ENCODE data around the gene MSL1.

Gene MSL1

DNA sequence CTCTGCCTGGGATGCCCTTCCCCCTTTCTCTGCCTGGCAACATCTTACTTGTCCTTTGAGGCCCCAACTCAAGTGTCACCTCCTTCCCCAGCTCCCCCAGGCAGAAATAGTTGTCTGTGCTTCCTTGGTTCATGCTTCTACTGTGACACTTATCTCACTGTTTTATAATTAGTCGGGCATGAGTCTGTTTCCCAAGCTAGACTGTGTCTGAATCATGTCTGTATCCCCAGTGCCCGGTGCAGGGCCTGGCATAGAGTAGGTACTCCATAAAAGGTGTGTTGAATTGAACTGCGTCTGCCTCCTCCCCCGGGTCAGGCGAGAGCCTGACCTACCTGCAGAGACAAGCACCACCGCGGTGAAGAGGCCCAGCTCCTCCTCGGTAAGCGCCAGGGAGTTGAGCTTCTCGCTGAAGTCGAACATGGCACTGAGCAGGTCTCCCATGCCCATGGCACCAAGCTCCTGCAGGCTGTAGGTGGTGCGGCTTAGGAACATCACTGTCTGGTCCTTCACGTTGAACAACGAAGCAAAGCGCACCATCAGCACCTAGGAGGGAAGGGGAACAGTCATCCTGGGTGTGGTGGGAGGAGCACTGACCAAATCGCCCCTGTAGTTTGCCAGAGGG lies 28.1 kb upstream of the MSL1 start:
- Histone ChIP-seq H3K27me3 (ENCODE audit: insufficient read depth, low read length) (peaks cover 6% of the 10 kb centered on the region; the same call in 1 of the 2 replicates), H3K9me3 (ENCODE audit: insufficient read depth, low read depth, low read length) (no peaks in the 10 kb centered on the region), H3K36me3 (ENCODE audit: insufficient read depth, low read depth, low read length) (peaks cover 37% of the 10 kb centered on the region), H3K4me3 (ENCODE audit: low read length) (no peak overlapping the region), H3K4me1 (ENCODE audit: insufficient read depth, low read length) (peaks cover 7% of the 10 kb centered on the region), H3K9ac (ENCODE audit: low read depth, low read length) (no peak overlapping the region), H3K27ac (ENCODE audit: low read length) (no peak overlapping the region)

DNA sequence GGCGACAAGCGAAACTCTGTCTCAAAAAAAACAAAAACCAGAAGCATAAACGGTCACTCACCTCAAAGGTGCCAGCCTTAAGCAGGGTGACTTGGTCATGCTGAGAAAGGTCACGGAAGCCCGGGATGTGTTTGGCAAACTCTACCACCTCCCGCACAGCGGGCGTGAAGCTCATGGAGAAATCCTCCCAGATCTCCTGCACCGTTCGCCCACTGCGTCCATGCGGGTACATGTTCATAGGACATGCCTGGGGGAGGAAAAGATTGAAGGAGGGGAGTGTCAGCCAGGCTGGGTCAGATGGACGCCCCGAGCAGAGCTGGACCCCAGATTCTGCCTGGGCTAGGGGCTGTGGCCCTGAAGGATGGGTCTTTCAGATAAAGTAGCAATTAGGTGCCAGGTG lies 26.9 kb upstream of the MSL1 start:
- Histone ChIP-seq H3K36me3 (ENCODE audit: insufficient read depth, low read depth, low read length) (peaks cover 37% of the 10 kb centered on the region), H3K9ac (ENCODE audit: low read depth, low read length) (no peak overlapping the region), H3K4me1 (ENCODE audit: insufficient read depth, low read length) (peaks cover 9% of the 10 kb centered on the region), H3K9me3 (ENCODE audit: insufficient read depth, low read depth, low read length) (no peaks in the 10 kb centered on the region; the same call in 1 of the 2 replicates), H3K4me3 (ENCODE audit: low read length) (no peak overlapping the region), H3K27me3 (ENCODE audit: insufficient read depth, low read length) (peaks cover 17% of the 10 kb centered on the region), H3K27ac (ENCODE audit: low read length) (no peak overlapping the region)

DNA sequence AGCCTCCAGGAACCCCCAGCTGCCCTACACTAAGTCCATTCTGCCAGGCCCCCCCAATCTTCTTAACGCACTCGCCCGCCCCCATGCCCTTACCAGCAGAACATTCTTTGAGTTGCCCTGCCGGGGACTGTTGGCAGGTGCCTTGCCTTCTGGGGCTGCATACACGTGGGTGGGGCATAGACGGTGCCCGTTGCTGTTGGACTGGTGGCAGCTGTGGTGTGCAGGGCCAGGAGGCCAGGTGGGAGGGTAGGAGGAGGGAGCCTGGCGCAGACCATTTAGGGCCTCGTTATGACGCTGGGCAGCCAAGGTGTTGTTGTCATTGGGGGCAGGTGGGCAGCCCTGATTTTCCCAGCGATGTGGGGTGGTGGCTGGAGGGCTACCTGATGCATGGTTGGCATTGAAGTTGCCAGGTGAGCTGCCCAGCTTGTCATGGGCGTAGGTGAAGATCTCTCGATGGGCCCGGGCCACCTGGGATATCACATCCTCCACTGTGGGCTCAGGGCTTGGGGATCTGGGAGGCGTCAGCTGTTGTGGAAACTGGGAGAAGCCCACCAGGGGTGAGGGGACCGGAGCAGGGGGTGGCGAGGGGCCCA lies 26.3 kb upstream of the MSL1 start:
- H3K4me3 ChIP-seq (ENCODE audit: low read length) = no peak overlapping the region
- no peak overlapping the region for H3K9ac ChIP-seq (ENCODE audit: low read depth, low read length)
- H3K36me3 ChIP-seq (ENCODE audit: insufficient read depth, low read depth, low read length) = peaks cover 37% of the 10 kb centered on the region
- no peaks in the 10 kb centered on the region; the same call in 1 of the 2 replicates for H3K9me3 ChIP-seq (ENCODE audit: insufficient read depth, low read depth, low read length)
- no peak overlapping the region for H3K27ac ChIP-seq (ENCODE audit: low read length)
- H3K27me3 ChIP-seq (ENCODE audit: insufficient read depth, low read length) = peaks cover 22% of the 10 kb centered on the region
- H3K4me1 ChIP-seq (ENCODE audit: insufficient read depth, low read length) = peaks cover 11% of the 10 kb centered on the region

DNA sequence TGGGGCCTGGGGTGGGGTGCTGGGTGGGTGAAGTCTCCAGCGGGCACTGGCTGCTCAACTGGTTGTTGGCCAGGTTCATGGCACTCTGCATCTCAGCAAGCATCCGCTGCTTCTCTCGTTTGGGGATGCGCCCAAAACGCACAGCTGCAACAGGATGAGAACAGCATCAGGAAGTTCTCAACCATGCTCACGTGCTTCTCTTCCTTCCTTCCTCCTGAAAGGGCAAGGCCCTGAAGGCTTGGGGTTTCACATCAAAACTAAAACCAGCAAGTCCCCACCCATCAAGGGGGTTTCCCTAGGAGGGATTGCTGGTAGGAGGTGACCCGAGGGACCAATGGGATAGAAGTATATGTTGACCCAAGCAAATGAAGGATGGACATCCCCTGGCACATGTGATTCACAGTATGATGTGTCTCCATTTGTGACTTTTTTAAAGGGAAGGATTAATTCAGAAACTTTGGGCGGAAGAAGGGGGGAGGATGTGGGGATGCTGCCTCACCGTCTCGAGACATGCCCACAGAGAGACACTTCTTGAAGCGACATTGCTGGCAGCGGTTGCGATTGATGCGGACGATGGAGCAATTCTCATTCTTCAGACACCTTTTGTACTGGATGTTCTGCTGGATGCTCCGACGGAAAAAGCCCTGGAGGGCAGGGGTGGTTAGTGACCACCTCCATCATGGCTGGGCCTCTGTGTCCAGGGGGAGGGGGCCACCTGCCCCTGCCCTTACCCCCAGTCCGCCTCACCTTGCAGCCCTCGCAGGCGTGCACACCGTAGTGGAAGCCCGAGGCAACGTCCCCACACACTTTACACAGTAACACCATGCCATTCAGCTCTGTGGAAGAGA lies 25.6 kb upstream of the MSL1 start:
- H3K4me3 ChIP-seq (ENCODE audit: low read length) = no peak overlapping the region
- no peak overlapping the region for H3K9ac ChIP-seq (ENCODE audit: low read depth, low read length)
- peaks cover 37% of the 10 kb centered on the region for H3K36me3 ChIP-seq (ENCODE audit: insufficient read depth, low read depth, low read length)
- peaks cover 26% of the 10 kb centered on the region for H3K27me3 ChIP-seq (ENCODE audit: insufficient read depth, low read length)
- H3K27ac ChIP-seq (ENCODE audit: low read length) = no peak overlapping the region
- H3K4me1 ChIP-seq (ENCODE audit: insufficient read depth, low read length) = peaks cover 15% of the 10 kb centered on the region
- H3K9me3 ChIP-seq (ENCODE audit: insufficient read depth, low read depth, low read length) = no peaks in the 10 kb centered on the region; the same call in 1 of the 2 replicates

DNA sequence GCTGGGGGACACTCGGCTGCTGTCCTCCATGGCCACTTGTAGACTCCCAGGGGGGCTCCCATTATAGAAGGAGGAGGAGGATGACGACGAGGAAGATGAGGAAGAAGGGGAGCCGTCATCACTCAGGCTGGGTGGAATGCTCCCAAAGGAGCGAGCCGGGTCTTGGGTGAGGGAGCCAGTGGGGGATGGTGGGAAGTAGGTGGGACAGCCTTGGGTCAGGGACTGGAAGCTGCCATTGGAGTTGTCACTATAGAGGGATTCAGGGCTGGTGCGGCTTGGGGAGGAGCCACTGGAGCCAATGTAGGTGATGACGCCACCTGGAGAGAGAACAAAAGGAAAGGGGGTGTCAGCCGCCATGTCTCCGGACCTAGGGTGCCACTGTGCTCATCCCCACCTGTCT lies 24.7 kb upstream of the MSL1 start:
- Histone ChIP-seq H3K27ac (ENCODE audit: low read length) (no peak overlapping the region), H3K36me3 (ENCODE audit: insufficient read depth, low read depth, low read length) (peaks cover 37% of the 10 kb centered on the region), H3K9me3 (ENCODE audit: insufficient read depth, low read depth, low read length) (no peaks in the 10 kb centered on the region; the same call in 1 of the 2 replicates), H3K4me1 (ENCODE audit: insufficient read depth, low read length) (peaks cover 17% of the 10 kb centered on the region), H3K27me3 (ENCODE audit: insufficient read depth, low read length) (peaks cover 36% of the 10 kb centered on the region), H3K4me3 (ENCODE audit: low read length) (no peak overlapping the region), H3K9ac (ENCODE audit: low read depth, low read length) (no peak overlapping the region)

DNA sequence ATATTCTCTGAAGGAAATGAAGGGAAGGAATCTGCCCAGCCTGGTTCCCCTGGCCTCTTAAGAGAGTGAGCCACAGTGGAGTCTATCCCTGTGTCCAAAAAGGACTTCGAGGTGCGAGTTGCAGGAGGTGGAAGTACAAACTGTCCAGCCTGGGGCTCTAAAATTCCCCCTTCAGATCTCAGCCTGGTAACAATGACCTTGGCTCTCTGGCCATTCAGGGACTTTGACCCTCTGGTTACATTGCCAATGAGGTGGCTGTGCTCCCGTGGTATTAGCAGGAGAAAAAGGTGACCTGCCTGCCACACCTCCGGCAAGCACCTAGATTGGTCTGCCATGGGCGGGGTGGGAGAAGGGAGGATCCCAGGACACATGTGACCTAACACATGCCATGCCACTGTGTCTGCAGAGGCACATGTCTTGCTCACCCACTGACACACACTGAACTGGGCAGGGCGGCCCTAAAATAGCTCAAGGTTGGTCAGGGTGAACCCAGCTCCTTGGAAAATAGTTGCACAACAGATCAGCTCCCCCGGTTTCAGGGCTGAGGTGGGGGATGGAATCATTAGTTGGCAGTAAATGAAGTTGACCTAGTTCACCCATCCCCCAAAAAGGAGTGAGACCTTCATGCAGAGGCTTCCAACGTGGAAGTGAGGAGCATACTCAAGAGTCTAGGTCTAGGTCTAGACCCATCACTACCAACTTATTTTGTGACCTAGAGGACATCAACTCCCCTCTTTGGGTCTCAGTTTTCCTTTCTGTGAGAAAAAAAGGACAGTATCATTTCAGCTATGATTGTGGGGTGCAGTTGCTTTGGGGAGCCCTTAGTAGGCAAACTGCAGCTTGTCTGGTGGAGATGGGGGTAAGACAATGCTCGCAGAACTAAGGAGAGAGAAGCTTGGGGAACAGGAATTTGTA lies 23.6 kb upstream of the MSL1 start:
- Histone ChIP-seq H3K27me3 (ENCODE audit: insufficient read depth, low read length) (peaks cover 36% of the 10 kb centered on the region), H3K36me3 (ENCODE audit: insufficient read depth, low read depth, low read length) (peaks cover 36% of the 10 kb centered on the region), H3K4me1 (ENCODE audit: insufficient read depth, low read length) (peaks cover 22% of the 10 kb centered on the region), H3K9ac (ENCODE audit: low read depth, low read length) (peak overlapping the region; percentile 82; the same call in 1 of the 2 replicates), H3K27ac (ENCODE audit: low read length) (peak overlapping the region; percentile 40), H3K4me3 (ENCODE audit: low read length) (peak overlapping the region; percentile 61), H3K9me3 (ENCODE audit: insufficient read depth, low read depth, low read length) (no peaks in the 10 kb centered on the region; the same call in 1 of the 2 replicates)

DNA sequence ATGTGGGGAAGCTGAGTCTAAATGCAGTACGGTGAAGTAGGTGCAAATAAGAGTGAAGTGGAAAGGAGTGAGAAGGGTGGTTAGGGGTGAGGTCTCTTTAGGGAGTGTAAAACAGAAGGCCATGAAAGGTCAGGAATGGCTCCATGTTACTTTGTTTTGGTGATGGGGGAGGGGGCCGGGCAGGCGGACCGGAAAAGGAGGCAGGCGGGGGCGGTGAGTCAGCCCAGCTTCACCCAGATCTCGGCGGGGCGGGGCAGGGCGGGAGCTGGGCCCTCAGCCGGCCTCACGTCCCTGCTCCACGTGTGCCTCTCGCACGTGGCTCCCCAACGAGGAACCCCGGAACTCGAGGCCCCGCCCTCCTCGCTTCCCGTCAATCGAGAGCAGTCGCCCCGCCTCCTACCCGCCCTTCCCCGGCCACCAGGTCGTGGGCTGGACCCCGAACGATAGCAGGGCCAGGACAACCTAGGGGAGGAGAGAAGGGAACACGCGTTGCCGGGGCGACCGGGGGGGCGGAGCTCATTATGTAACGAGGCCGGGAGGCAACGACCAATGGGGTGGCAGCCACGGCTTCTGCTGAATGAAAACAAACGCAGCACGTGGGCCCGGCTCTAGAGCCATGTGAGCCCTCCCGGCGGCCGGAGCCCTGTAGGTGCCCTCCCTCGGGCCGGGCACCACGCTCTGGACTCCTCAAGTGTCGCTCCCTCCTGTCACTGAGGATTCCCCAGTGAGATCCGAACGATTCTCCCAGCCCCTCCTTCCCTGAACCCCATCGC lies 22.7 kb upstream of the MSL1 start:
- Histone ChIP-seq H3K4me1 (ENCODE audit: insufficient read depth, low read length) (peaks cover 27% of the 10 kb centered on the region), H3K9me3 (ENCODE audit: insufficient read depth, low read depth, low read length) (no peaks in the 10 kb centered on the region; the same call in 1 of the 2 replicates), H3K27me3 (ENCODE audit: insufficient read depth, low read length) (peaks cover 36% of the 10 kb centered on the region), H3K4me3 (ENCODE audit: low read length) (peak overlapping the region; percentile 65), H3K36me3 (ENCODE audit: insufficient read depth, low read depth, low read length) (peaks cover 28% of the 10 kb centered on the region), H3K9ac (ENCODE audit: low read depth, low read length) (peak overlapping the region; percentile 82; the same call in 1 of the 2 replicates), H3K27ac (ENCODE audit: low read length) (peak overlapping the region; percentile 40)

DNA sequence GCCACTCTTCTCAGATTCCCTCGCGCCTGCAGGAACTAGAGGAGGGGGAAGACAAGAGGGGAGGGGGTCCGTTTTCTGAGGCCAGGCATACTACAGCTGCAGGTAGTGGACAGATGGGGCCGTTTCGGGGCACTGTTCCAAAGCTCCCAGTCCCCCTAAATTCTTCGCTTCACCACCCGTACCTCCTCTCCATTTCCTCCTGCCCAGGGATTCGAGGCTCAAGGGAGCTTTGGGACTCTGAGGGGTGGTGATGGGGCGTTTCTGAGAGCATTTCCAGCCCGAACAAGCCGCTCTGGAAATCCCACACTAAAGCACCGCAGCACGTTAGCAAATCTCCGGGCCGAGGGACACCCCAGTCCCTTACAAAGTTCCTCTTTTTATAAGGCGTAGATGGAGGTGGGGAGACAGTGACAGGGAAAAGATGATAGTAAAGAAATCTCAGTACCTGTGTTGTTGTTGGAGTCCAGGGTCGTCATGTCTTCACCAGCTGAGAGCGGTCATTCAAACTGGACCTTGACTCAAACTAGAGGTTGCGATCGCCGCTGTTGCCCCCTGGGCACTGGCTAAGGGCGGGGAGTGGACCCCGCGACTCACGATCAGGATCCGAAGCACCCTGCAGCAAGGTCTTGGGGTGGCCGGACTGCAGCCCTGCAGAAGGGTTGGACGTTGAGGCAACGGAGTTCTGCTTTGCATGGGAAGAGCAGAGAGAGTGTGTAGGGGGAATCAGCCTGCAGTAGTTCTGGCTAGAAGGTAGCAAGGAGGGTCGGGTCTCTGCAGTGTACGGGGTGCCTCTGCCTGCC lies 22.0 kb upstream of the MSL1 start:
- peak overlapping the region; percentile 65 for H3K4me3 ChIP-seq (ENCODE audit: low read length)
- no peak overlapping the region for H3K27ac ChIP-seq (ENCODE audit: low read length)
- no peaks in the 10 kb centered on the region; the same call in 1 of the 2 replicates for H3K9me3 ChIP-seq (ENCODE audit: insufficient read depth, low read depth, low read length)
- H3K36me3 ChIP-seq (ENCODE audit: insufficient read depth, low read depth, low read length) = peaks cover 22% of the 10 kb centered on the region
- H3K9ac ChIP-seq (ENCODE audit: low read depth, low read length) = peak overlapping the region; percentile 37; the same call in 1 of the 2 replicates
- peaks cover 36% of the 10 kb centered on the region for H3K27me3 ChIP-seq (ENCODE audit: insufficient read depth, low read length)
- peaks cover 27% of the 10 kb centered on the region for H3K4me1 ChIP-seq (ENCODE audit: insufficient read depth, low read length)

DNA sequence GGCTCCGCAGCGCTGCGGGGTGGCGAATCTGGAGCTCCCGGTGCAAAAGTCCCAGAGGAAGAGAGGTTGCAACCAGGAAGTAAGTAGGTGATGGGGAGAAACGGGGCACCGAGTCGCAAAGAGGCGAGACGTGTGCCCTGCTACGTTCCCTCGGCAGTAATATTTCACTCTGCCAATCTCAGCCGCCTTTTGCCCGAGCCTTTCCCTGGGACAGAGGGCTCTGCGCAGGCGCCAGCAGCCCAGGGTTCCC lies 21.4 kb upstream of the MSL1 start, which contains the start of gene NR1D1:
Gene NR1D1, minus strand, starts transcription at position 171 of the 250 bp plus-strand sequence. CDS start 495 bp downstream, outside the sequence.
- H3K36me3 ChIP-seq (ENCODE audit: insufficient read depth, low read depth, low read length) = peaks cover 17% of the 10 kb centered on the region
- H3K9ac ChIP-seq (ENCODE audit: low read depth, low read length) = peak within 1 kb of the TSS; percentile 37; the same call in 1 of the 2 replicates
- no peaks in the 10 kb centered on the region; the same call in 1 of the 2 replicates for H3K9me3 ChIP-seq (ENCODE audit: insufficient read depth, low read depth, low read length)
- H3K4me1 ChIP-seq (ENCODE audit: insufficient read depth, low read length) = peaks cover 27% of the 10 kb centered on the region
- H3K27ac ChIP-seq (ENCODE audit: low read length) = no peak within 1 kb of the TSS
- peaks cover 38% of the 10 kb centered on the region for H3K27me3 ChIP-seq (ENCODE audit: insufficient read depth, low read length)
- H3K4me3 ChIP-seq (ENCODE audit: low read length) = peak within 1 kb of the TSS; percentile 65
